ENCODE data around the gene CADM1.

CADM1 gene

GRCh38 chr11:115303929-115304531 lies 200.2 kb downstream of the CADM1 start:
- TF ChIP-seq REST (IDR thresholded peaks at IDR 0.05; ENCODE audit: insufficient read depth in 1 of 2, low read depth in 2 of 2, low read length in 2 of 2): no peak

- no peak for TF ChIP-seq REST (IDR thresholded peaks at IDR 0.05; ENCODE audit: insufficient read depth in 1 of 2, low read depth in 2 of 2, low read length in 2 of 2)
- TF ChIP-seq FOXP2 (optimal IDR thresholded peaks at IDR 0.05; ENCODE audit: borderline replicate concordance, extremely low read depth, extremely low read length, insufficient read depth): no peak
- TF ChIP-seq POLR2AphosphoS5 (IDR thresholded peaks at IDR 0.05; ENCODE audit: low read depth, low read length): no peak
- no peak for TF ChIP-seq SIN3A (IDR thresholded peaks at IDR 0.05; ENCODE audit: borderline replicate concordance, insufficient read depth, low read length)
- TF ChIP-seq TAF1 (IDR thresholded peaks at IDR 0.05; ENCODE audit: borderline replicate concordance, insufficient read depth, low read length): no peak
These were observed 201.1 kb downstream of the CADM1 start for GRCh38 chr11:115302946-115303703.

- TF ChIP-seq REST (IDR thresholded peaks at IDR 0.05; ENCODE audit: insufficient read depth in 1 of 2, low read depth in 2 of 2, low read length in 2 of 2) (no peak), SIN3A (IDR thresholded peaks at IDR 0.05; ENCODE audit: borderline replicate concordance, insufficient read depth, low read length) (no peak), POLR2AphosphoS5 (IDR thresholded peaks at IDR 0.05; ENCODE audit: low read depth, low read length) (no peak)
These were observed 203.4 kb downstream of the CADM1 start for GRCh38 chr11:115300660-115301428.

GRCh38 chr11:115298300-115299012 lies 205.8 kb downstream of the CADM1 start:
- TF ChIP-seq SIN3A (IDR thresholded peaks at IDR 0.05; ENCODE audit: borderline replicate concordance, insufficient read depth, low read length) (no peak), REST (IDR thresholded peaks at IDR 0.05; ENCODE audit: insufficient read depth in 1 of 2, low read depth in 2 of 2, low read length in 2 of 2) (no peak), TAF1 (IDR thresholded peaks at IDR 0.05; ENCODE audit: borderline replicate concordance, insufficient read depth, low read length) (no peak), POLR2AphosphoS5 (IDR thresholded peaks at IDR 0.05; ENCODE audit: low read depth, low read length) (no peak)

Measured in PFSK-1 (cell line).